ENCODE data around the gene SNX2.

DNA sequence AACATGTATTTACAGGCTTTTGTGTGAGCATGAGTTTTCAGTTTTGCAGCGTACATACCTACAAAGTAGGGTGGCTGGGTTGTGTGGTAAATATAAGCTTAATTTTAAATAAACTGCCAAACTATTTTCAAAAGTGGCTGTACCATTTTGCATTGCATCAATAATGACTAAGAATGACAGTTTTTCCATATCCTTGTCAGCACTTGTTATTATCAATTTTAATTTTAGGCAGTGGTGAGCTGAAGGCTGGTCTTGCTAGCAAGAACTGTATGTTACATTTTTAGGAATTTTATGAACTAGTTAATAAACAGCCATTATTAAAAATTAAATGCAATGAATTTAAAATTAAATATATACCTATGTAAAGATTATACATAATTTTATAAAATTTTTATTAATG, 6.6 kb downstream of the SNX2 start:
- TF ChIP-seq ESRRG (CRISPR knock-in tag; IDR thresholded peaks at IDR 0.05) (no peak), ZC3H10 (CRISPR knock-in tag; IDR thresholded peaks at IDR 0.05) (no peak), RARB (CRISPR knock-in tag; IDR thresholded peaks at IDR 0.05) (no peak), PPARA (CRISPR knock-in tag; IDR thresholded peaks at IDR 0.05; ENCODE audit: borderline replicate concordance) (no peak), CSDC2 (CRISPR knock-in tag; IDR thresholded peaks at IDR 0.05) (no peak)
